HFF-Myc (cell line): ENCODE data around the gene ZBTB49.
"Not testable (repeated sequence)": the region's sequence is repeated elsewhere in the genome, so short reads cannot be mapped to it uniquely, and the experiment has no call there.

Source experiments
- DNase-seq: peaks from one replicate; pipeline ENCODE4 v3.0.0-alpha.2; 2011; ENCODE audit warnings: low read depth; ENCODE audit errors: extremely low read depth
- H3K4me3 ChIP-seq: replicated peaks from 2 replicates; pipeline ENCODE4 v1.5.1; 2011; ENCODE audit warnings: low read depth, mild to moderate bottlenecking, control low read depth, low read length
- TF ChIP-seq, protein P1 (sequence below): IDR thresholded peaks from 2 replicates; pipeline ENCODE4 v1.5.1; 2012; ENCODE audit warnings: mild to moderate bottlenecking, low read depth, low read length, control low read depth; ENCODE audit errors: missing control alignments

ZBTB49 gene, protein sequence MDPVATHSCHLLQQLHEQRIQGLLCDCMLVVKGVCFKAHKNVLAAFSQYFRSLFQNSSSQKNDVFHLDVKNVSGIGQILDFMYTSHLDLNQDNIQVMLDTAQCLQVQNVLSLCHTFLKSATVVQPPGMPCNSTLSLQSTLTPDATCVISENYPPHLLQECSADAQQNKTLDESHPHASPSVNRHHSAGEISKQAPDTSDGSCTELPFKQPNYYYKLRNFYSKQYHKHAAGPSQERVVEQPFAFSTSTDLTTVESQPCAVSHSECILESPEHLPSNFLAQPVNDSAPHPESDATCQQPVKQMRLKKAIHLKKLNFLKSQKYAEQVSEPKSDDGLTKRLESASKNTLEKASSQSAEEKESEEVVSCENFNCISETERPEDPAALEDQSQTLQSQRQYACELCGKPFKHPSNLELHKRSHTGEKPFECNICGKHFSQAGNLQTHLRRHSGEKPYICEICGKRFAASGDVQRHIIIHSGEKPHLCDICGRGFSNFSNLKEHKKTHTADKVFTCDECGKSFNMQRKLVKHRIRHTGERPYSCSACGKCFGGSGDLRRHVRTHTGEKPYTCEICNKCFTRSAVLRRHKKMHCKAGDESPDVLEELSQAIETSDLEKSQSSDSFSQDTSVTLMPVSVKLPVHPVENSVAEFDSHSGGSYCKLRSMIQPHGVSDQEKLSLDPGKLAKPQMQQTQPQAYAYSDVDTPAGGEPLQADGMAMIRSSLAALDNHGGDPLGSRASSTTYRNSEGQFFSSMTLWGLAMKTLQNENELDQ

DNA sequence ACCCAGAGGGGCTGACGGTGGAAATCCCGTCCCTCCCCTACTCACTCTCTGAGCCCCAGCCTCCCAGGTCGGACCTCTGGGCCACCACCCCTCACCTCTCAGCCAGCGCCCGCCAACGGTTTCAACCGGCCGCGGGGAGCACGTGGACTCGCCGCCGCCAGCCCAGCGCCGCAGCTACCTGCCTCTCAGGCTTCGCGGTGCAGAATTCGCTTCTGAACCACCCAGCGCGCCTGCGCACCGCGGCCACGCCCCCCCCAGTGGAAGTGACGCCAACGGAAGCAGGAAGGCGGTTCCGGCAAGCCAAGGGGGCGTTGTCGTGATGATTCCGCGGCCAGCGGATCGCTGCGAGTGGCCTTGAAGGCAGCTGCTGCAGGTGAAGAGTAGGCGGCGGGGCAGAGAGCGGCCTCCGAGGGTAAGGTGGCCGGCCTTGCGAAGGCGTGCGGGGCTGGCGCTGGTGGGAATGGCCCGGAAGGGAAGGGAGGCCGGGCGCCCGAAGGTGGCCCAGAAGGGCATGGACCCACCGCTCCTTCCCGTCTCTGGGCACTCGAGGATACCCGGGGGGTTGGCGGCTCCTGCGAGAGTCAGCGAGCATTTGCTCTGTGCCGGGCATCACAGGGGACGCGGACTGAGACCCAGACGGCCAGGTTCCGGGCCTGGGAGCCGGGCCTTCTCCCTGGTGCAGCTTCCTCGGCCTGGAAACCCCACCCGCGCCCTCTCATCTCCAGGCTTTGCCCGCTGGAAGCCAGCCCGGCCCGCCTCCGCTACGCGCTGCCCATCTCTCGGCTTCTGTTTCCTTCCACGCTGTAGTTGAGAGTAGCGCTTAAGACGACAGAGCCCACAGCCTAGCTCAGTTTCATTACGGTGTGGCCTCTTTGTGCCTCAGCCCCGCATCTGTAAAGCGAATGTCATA lies at the start of gene ZBTB49, which contains the start of gene LYAR:
Gene ZBTB49, plus strand, starts transcription at position 311 of the 910 bp plus-strand sequence. CDS start 9,695 bp downstream, outside the sequence.
Gene LYAR, minus strand, starts transcription at position 214 of the 910 bp plus-strand sequence. CDS start 6,412 bp downstream, outside the sequence.
- H3K4me3 ChIP-seq = peak within 1 kb of the TSS; percentile 97
- peak; percentile 64 for DNase-seq
- TF ChIP-seq, protein P1, sequence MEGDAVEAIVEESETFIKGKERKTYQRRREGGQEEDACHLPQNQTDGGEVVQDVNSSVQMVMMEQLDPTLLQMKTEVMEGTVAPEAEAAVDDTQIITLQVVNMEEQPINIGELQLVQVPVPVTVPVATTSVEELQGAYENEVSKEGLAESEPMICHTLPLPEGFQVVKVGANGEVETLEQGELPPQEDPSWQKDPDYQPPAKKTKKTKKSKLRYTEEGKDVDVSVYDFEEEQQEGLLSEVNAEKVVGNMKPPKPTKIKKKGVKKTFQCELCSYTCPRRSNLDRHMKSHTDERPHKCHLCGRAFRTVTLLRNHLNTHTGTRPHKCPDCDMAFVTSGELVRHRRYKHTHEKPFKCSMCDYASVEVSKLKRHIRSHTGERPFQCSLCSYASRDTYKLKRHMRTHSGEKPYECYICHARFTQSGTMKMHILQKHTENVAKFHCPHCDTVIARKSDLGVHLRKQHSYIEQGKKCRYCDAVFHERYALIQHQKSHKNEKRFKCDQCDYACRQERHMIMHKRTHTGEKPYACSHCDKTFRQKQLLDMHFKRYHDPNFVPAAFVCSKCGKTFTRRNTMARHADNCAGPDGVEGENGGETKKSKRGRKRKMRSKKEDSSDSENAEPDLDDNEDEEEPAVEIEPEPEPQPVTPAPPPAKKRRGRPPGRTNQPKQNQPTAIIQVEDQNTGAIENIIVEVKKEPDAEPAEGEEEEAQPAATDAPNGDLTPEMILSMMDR = no peak

DNA sequence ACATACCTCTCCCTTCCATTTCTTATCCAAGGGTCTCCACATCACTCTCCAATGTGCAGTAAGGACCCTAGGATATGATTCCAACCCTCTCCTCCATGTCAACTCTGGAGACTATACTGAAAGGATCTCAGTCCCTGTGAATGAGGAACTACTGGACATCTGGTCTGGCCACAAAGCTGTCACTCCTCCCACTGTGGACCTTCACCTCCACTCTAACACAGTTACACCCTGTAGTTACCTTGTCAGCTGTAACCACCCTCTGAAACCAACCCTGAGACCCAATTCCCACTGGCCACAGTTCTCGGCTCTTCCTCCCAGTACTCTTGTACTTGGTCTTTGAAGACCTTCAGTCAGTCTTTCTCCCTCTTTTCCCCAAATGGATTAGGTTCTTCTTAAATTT lies 44.9 kb upstream of the ZBTB49 start:
- no peak overlapping the region for H3K4me3 ChIP-seq
- TF ChIP-seq, protein P1 = no peak
- no peak for DNase-seq

DNA sequence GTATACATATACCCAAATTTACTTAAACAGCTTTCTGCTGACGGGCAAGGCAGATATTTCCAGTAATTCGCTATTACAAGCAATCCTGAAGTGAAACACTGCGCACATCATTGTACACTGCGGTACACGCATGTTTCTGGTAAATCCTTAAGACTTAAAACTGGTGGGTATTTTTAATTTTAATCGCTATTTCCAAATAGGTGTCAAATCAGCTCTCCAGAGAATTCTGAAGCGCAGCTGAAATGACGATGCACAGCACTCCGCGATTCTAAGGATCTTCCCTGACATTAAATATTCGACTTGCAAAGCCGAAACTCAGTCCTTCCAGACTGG lies 42.4 kb upstream of the ZBTB49 start:
- peak overlapping the region; percentile 97 for H3K4me3 ChIP-seq
- no peak for DNase-seq
- TF ChIP-seq, protein P1 = no peak

DNA sequence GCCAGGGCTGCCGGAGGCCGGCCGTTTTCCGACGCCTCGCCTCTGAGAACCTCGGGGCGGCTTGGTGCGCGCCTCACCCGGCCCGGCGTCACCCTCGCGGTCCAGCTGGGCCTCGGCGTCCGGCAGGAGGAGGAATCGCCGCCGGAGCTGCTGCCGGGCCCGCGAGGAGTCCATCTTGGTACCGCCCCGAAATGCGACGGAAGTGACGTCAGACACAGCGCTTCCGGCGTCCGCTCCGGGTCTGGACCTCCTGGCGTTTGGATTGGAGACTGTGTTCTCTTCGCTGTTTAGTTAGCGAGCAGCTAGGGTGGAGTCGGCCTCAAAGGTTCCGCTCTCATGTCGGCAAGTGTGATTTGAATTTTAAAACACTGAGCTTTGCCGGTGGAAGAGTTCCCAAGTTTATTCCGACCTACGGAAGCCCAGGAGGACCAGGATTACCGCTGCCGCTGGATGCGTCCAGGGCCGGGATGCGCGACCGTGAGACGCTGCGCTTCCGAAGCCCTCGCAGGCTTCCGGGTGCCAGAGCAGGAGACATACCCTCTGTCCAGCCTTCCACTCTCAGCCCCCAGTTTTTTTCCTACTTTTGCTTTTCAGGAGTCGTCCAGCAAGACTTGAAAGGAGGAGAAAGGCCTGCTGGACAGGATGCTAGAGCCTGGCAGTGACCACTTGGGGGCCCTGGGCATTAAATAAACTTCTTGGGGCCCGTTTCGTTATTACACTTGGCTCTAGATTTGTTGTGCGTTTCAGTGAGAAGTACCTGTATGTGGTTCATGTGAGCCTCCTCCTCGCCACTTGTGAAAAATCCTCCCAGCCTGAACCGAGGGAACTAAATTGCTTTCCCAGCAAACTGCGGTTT lies 41.8 kb upstream of the ZBTB49 start, which contains the start of gene TMEM128:
Gene TMEM128, minus strand, starts transcription at position 195 of the 856 bp plus-strand sequence. Its CDS starts 21 bp downstream, at position 174.
- peak within 1 kb of the TSS; percentile 97 for H3K4me3 ChIP-seq
- DNase-seq = peak; percentile 81
- TF ChIP-seq, protein P1 = no peak

DNA sequence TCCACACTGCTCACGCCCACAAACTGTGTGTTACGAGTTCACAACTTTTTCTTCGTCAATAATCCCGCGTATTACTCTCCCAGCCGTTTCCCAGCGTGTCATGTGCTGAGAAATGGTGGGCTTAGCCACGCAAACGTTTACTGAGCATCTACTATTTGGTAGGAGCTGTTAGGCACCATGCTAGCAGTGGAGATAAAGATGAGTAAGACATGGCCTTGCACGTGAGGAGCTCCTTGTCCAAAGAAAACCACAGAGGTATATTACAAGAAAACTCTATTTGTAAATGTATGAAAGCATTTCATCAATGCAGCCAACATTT lies 41.2 kb upstream of the ZBTB49 start:
- DNase-seq = no peak
- TF ChIP-seq, protein P1 = no peak
- H3K4me3 ChIP-seq = peak overlapping the region; percentile 97

DNA sequence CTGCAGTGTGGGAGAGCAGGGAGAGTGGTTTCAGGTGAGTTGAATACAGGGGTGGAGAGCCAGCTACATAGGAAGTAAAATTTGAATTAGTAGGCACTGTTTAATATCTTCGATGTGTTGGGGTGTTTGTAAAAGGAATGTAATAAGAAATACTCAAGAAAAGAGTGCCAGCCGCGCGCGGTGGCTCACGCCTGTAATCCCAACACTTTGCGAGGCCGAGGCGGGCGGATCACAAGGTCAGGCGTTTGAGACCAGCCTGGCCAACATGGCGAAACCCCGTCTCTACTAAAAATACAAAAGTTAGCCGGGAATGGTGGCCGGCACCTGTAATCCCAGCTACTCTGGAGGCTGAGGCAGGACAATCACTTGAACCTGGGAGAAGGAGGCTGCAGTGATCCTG lies 40.7 kb upstream of the ZBTB49 start:
- not testable (repeated sequence) for H3K4me3 ChIP-seq, DNase-seq
